Measurements from ENCODE around the gene PPP1R14D.

Gene PPP1R14D

GRCh38 chr15:40815042-40815698 is 13.3 kb downstream of the PPP1R14D start:
- DNase-seq: no peak

GRCh38 chr15:40812721-40813425 is 15.6 kb downstream of the PPP1R14D start:
- no peak for DNase-seq

GRCh38 chr15:40808861-40809450 is 19.6 kb downstream of the PPP1R14D start:
- DNase-seq: no peak

GRCh38 chr15:40807888-40808461 is 20.5 kb downstream of the PPP1R14D start:
- no peak for DNase-seq

GRCh38 chr15:40807028-40807887 is 21.2 kb downstream of the PPP1R14D start, which contains the start of the genes DNAJC17 and ZFYVE19:
TSS of gene DNAJC17 (minus strand) at chr15:40807473. CDS start at chr15:40807446, 27 bp downstream.
TSS of gene ZFYVE19 (plus strand) at chr15:40807089. CDS start at chr15:40807590, 501 bp downstream.
- DNase-seq: peak; percentile 41

GRCh38 chr15:40806672-40807027 is 21.9 kb downstream of the PPP1R14D start:
- DNase-seq: no peak

GRCh38 chr15:40803688-40804087 is 24.8 kb downstream of the PPP1R14D start:
- no peak for DNase-seq

- no peak for DNase-seq
Observed at GRCh38 chr15:40803076-40803475, 25.4 kb downstream of the PPP1R14D start.

GRCh38 chr15:40799523-40799922 is 29.0 kb downstream of the PPP1R14D start:
- no peak for DNase-seq

GRCh38 chr15:40796512-40796911 is 32.0 kb downstream of the PPP1R14D start:
- no peak for DNase-seq

- no peak for DNase-seq
Observed at GRCh38 chr15:40796041-40796440, 32.5 kb downstream of the PPP1R14D start.

GRCh38 chr15:40793216-40793989 is 35.1 kb downstream of the PPP1R14D start:
- no peak for DNase-seq

- no peak for DNase-seq
Observed at GRCh38 chr15:40792394-40792793, 36.1 kb downstream of the PPP1R14D start.

- no peak for DNase-seq
Observed at GRCh38 chr15:40790718-40791117, 37.8 kb downstream of the PPP1R14D start.

GRCh38 chr15:40789999-40790398 is 38.5 kb downstream of the PPP1R14D start:
- DNase-seq: no peak

GRCh38 chr15:40789119-40789518 is 39.4 kb downstream of the PPP1R14D start:
- DNase-seq: no peak

- DNase-seq: no peak
Observed at GRCh38 chr15:40787991-40788390, 40.5 kb downstream of the PPP1R14D start.

- no peak for DNase-seq
Observed at GRCh38 chr15:40787344-40787841, 41.1 kb downstream of the PPP1R14D start.

- DNase-seq: no peak
Observed at GRCh38 chr15:40785814-40786213, 42.7 kb downstream of the PPP1R14D start.

GRCh38 chr15:40785164-40785563 is 43.3 kb downstream of the PPP1R14D start:
- DNase-seq: no peak

GRCh38 chr15:40782609-40783227 is 45.8 kb downstream of the PPP1R14D start:
- DNase-seq: no peak
